ENCODE data around the gene ESRRA.
A peak's percentile ranks its signal among the peaks of the same experiment; 100 is the strongest.

Gene ESRRA

GRCh38 chr11:64334764-64335735 lies 29.7 kb downstream of the ESRRA start:
- DNase-seq: no peak

DNA sequence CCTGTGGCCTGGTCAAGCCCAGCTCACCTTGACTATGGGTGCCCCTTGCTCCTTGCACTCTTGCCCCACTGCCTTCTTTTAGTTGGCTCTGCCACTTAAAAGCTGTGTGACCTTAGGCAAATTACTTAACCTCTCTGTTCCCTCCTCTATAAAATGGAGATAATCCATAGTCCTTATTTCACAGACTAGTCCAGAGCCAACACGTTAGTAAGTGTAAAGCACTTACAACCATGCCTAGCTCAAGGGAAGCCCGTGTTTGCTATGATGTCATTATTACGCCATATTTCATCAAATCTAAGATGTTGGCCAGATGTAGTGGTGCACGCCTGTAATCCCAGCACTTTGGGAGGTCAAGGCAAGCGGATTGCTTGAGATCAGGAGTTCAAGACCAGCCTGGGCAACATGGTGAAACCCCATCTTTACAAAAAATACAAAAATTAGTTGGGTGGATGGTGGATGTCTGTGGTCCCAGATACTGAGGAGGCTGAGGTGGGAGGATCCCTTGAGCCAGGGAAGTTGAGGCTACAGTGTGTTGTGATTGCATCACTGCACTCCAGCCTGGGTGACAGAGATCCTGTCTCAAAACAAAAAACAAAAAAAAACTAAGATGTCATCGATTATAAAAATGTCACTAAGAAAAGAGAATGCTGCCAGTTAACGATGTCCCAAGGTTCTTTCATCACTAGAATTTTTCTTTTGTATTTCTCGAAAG lies 32.4 kb downstream of the ESRRA start:
- DNase-seq: no peak

- DNase-seq: no peak
Observed at GRCh38 chr11:64338716-64339115, 33.4 kb downstream of the ESRRA start.

DNA sequence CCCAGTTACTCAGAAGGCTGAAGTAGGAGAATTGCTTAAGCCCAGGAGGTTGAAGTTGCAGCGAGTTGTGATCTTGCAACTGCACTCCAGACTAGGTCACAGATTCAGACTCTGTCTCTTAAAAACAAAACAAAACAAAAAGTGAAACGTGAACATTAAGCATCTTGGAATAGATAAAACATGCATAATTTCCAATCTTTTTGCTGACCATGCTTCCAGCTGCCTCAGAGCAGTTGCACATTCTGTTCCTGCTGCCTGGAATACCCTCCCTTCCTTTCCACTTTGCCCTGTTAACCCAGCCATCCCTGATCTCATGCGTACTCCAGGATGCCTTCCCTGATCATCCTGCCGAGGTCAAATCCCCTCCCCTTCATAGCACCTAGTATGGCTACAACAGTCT lies 34.0 kb downstream of the ESRRA start:
- no peak for DNase-seq

DNA sequence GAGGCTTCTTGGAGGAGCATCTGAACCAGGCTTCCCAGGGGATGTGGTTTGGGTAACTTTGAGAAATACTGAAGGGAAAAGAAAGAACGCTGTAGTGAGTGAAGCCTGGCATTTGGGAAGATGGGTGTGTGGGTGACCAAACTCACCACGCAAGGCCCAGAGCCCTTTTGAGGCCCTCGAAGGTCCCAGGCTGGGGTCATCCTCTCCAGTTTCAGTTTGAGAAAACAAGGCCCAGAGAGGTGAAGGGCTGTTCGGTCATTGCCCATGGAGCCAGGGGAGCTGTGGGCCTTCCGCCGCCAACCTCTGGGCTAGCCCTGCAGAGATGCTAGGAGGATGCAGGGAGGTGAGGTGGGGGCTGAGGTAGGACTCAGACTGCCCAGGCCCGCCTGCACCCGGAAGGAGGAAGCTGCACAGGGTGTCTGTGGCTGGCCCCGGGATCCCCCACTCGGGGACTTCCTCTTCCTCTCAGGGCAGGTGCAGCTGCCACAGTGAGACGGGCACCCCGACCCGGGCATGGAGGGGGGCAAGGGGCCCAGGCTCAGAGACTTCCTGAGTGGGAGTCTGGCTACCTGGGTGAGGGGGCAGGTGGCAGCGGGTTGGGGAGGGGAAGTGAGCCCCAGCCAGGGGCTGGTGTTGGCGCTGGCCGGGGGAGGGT lies 34.6 kb downstream of the ESRRA start, which contains the start of gene CCDC88B:
CCDC88B (plus strand) TSS at position 451 of the 655 bp plus-strand sequence; CDS start at position 514, 63 bp downstream.
- peak; percentile 88 for DNase-seq

DNA sequence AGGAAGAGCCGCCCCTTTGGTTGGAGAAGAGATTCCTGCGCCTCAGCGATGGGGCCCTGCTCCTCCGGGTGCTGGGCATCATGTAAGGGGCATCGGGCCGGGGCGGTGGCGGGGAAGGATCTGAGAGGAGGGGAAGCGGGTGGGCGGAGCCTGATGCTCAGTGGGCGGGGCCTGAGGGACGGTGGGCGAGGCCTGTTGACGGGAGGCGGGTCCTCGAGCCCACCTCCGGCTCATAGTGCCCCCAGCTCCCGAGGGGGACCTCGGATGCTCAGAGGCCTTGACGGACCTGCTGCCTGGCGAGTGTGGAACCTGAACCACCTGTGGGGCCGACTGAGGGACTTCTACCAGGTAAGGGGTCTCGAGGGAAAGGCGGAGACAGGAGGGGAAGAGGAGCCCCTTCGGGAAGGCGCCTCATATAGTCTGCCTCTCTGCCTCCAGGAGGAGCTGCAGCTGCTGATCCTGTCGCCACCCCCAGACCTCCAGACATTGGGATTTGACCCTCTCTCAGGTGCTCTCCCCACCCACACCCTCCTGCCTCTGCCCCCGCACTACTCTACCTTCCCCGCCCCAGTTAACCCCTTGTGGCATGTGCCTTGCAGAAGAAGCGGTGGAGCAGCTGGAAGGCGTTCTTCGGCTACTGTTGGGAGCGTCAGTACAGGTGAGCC lies 35.5 kb downstream of the ESRRA start:
- DNase-seq: peak; percentile 31

GRCh38 chr11:64341429-64341828 lies 36.1 kb downstream of the ESRRA start:
- DNase-seq: no peak

DNA sequence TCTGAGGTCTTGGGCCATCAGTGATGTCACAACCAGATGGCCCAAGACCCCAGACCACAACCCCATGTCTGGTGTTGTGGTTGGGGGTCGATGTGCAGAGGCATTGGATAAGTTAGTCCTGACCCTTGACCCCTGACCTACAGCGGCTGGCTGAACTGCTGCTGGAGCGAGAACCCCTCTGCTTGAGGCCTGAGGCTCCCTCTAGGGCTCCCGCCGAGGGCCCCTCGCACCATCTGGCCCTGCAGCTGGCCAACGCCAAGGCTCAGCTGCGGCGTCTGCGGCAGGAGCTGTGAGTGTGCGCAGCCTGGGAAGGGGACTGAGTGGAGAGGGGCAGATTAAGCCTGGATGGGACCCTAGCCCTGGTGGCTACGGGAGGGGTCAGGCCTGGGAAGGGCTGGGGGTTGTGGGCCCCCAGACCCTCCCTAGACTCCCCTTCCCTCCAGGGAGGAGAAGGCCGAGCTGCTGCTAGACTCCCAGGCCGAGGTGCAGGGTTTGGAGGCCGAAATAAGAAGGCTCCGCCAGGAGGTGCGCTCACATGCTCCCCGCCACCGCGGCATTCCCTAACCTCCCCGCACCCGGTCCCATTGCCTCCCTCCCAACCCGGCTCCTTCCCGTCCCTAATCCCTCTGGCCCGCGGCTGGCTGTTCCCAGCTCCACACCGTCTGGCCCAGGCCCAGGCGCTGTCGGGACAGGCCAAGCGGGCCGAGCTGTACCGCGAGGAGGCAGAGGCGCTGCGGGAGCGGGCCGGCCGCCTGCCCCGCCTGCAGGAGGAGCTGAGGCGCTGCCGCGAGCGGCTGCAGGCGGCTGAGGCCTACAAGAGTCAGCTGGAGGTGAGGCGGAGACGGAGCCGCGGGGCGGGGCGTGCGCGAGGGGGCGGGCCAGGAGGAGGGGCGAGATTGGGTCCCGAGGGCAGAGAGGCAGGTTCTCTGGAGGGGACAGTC lies 36.8 kb downstream of the ESRRA start:
- DNase-seq: no peak

DNA sequence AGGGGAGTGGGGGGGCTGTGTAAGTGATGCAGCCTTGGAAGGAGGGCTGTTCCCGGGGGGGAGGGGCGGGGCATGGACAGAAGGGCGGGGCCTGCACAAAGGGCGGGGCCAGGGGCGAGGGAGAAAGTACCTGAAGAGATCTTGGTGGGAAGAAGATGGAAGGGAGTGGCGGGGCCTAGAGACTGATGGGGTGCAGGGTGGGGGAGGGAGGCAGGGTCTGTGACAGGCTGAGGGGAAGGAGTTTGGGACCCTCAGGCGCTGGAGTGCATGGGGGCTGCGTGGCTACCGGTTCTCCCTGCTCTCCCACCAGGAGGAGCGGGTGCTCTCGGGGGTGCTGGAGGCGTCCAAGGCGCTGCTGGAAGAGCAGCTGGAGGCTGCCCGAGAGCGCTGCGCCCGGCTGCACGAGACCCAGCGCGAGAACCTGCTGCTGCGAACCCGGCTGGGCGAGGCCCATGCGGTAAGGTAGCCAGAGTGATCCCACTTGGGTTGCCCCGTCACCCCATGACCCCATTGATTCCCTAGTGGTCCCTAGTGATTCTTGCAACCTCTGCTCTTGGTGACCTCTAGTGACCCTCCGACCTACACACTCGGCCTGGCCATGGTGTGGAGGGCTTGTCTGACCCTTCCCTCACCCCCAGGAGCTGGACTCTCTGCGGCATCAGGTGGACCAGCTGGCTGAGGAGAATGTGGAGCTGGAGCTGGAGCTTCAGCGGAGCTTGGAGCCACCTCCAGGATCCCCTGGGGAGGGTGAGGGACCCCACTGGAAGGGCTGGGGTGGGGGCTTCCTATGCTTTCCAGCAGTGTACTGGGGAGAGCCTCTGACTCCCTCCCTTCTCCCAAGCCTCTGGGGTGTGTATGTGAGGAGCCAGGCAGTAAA lies 37.8 kb downstream of the ESRRA start:
- DNase-seq: no peak

DNA sequence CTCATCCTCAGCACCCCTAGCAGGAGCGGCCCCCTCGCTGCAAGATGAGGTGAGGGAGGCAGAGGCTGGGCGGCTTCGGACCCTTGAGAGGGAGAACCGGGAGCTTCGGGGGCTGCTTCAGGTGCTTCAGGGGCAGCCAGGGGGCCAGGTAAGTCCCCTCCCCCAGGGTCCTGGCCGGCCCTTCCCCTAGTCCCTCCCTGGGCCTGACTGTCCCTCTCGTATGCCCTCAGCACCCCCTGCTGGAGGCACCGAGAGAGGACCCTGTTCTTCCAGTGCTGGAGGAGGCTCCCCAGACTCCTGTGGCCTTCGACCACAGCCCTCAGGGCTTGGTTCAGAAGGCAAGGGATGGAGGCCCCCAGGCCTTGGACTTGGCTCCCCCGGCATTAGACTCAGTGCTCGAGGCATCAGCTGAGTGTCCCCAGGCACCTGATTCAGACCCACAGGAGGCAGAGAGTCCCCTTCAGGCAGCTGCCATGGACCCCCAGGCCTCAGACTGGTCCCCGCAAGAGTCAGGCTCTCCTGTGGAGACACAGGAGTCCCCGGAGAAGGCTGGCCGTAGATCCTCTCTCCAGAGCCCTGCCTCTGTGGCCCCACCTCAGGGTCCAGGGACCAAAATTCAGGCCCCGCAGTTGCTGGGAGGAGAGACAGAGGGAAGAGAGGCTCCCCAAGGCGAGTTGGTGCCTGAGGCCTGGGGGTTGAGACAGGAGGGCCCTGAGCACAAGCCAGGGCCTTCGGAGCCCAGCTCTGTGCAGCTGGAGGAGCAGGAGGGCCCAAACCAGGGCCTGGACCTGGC lies 38.6 kb downstream of the ESRRA start:
- no peak for DNase-seq

GRCh38 chr11:64344787-64345186 lies 39.5 kb downstream of the ESRRA start:
- DNase-seq: no peak

DNA sequence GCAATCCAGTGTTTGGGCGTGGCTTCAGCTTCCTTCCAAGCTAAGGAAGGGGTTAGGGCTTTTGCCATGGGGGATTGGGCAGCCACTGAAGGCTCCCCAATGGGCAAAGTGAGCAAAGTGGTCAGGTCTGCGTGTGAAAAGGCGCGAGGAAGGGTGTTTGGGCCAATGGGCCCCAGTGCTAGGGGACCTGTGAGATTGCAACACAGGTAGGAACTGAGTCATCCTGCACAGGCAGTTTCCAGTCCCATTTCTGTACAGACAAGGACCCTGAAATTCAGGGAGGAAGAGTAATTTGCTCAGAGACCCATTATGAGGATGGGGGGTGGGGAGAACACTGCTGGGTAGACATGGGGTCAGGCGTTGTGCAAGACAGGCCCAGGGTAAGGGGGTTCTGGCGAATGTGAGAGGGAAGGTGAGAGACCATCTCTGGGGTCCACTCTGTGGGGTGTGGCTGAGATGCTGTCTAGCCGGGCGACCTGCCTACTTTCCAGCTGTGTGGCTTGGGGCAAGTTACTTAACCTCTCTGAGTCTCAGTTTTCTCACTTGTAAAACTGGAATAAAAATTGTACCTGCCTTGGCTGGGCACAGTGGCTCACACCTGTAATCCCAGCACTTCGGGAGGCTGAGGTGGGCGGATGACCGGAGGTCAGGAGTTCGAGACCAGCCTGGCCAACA lies 42.0 kb downstream of the ESRRA start:
- no peak for DNase-seq

DNA sequence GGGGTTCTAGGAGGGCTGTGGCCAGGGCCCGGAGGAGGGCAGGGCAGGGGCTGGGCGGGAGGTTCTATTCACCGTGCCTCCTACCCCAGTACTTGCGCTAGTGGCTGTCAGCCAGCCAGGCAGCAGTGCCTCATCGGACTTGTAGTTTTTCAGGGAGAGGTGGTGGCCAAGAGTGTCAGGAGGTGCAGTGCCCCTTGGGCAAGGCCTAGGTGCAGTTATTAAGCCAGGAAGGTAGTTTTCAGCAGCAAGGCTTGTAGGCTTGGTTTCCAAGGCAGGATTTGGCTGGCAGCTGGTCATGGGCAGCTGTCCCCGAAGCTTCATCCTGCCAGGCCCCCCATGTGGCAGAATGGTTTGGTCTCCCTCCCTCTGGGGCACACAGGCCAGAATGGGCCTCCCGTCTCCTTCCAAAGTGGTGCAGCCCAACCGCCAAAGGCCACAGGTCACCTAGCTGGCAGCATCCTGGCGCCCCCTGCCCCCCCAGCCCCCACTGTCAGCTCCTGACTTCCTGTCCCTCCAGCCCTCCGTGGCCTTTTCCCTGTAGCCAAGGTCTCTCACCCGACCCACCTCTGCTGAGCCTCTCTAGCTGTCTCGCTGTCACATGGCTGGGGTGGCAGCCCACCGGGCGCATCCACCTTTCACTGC lies 43.2 kb downstream of the ESRRA start:
- DNase-seq: no peak

GRCh38 chr11:64349025-64349387 lies 43.7 kb downstream of the ESRRA start:
- no peak for DNase-seq

GRCh38 chr11:64349404-64349803 lies 44.1 kb downstream of the ESRRA start:
- DNase-seq: no peak

- DNase-seq: no peak
Observed at GRCh38 chr11:64351136-64351631, 45.9 kb downstream of the ESRRA start.

DNA sequence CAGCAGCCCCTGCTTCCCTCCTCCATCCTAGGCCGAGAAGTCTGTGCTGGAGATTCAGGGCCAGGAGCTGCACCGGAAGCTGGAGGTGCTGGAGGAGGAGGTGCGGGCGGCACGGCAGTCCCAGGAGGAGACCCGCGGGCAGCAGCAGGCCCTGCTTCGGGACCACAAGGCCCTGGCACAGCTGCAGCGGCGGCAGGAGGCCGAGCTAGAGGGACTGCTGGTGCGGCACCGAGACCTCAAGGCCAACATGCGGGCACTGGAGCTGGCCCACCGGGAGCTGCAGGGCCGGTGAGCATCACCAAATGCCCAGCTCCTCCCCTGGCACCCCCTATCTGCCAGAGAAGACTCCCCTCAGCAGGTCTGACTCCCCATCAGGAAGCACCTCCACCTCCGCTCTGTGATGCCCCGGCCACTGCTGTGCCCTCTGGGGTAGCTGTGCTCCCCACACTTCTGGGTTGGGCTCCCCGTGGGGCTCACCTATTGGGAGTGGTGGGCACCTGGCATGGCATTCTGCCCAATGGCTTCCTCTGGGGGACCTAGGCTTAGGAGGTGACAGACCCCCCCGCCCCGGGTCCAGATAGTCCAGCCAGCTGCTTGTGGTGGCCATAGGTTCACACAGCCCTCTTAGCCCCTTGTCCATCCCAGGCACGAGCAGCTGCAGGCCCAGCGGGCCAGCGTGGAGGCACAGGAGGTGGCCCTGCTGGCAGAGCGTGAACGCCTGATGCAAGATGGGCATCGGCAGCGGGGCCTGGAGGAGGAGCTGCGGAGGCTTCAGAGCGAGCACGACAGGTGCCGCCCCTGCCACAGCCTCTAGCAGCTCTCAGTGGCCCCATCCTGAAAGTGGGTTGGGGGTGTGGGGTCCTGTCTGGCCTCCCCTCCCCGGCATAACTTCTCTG lies 47.0 kb downstream of the ESRRA start:
- DNase-seq: no peak
